Measurements from ENCODE around the gene AGAP1. TPM values are rescaled to one million over a fixed set of nuclear protein-coding genes. Genes with fewer than 3 reads are reported as not detected.

AGAP1 gene
- total and polyA plus RNA-seq, 2 donors (not counting 3 experiments of a cell fraction or from before 2014, with no cell fraction given), result 10.2 to 20.9 TPM

DNA sequence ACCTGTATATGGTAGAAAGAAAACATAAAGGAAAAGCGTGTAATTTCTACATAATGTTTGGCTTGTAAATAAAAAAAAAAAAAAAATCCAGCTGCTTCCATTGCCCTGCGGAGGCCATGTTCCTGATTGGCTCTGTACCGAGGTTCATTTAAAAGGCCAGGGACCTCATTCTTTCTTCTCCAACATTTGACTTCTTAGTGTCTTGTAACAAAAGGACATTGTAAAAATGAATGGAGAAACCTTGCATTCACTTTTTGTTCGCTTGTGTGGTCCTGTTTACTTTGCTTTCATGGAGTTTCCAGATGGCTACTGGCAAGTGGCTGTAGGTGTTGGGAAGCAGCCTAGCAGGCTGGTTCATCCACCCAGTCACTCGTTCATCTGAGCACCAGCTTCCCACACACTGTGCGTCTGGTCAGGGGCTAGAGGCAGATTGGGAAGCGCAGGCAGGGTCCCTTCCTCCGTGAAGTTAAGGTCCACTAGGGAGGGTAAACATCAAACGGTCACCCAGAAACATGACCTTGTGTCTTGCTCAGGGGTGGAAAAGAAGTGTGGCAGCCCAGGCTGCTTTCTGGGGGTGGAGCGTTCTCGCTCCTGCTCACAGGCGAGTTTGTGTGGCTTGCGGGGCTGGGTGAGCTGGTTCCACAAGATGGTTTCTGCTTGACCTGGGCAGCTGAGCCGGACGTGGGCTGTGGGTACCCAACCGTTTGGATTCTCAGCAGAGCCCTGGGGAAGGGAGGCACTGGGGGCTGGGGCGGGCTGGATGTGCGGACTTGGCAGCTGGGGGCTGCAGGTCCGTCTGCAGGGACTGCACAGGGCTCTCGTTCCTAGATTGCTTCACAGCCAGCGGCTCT lies 260.7 kb downstream of the AGAP1 start:
- no peak overlapping the region for H3K4me2 ChIP-seq (ENCODE audit: insufficient read depth, low read length)
- POLR2A ChIA-PET, result no interaction called here
- H3K9me3 ChIP-seq (replicated peaks; ENCODE audit: control insufficient read depth, insufficient read depth, low read length), result no peaks in the 10 kb centered on the region
- no peaks in the 10 kb centered on the region for H3K4me1 ChIP-seq (ENCODE audit: control insufficient read depth, extremely low read depth, insufficient read depth, low read length)
- dilution Hi-C loops (cut with MboI; ENCODE audit: extremely low pct_ligation_motif_present, low sequenced_read_pairs) (no loop called here), intact Hi-C loops (cut with micrococcal nuclease) (no loop called here)
- H3K36me3 ChIP-seq (ENCODE audit: control insufficient read depth in 2 of 2, extremely low read depth in 1 of 2, insufficient read depth in 2 of 2, low read length in 2 of 2), result no peaks in the 10 kb centered on the region
- TF ChIP-seq JUN (IDR thresholded peaks at IDR 0.05; ENCODE audit: borderline replicate concordance, insufficient read depth, insufficient read length, low read depth) (no peak), POLR2AphosphoS5 (IDR thresholded peaks at IDR 0.05; ENCODE audit: insufficient read depth, low read depth, low read length) (no peak), EZH2 (IDR thresholded peaks at IDR 0.05; ENCODE audit: borderline replicate concordance, low read depth, low read length, severe bottlenecking) (no peak), FOS (IDR thresholded peaks at IDR 0.05; ENCODE audit: borderline replicate concordance, insufficient read depth, low read length) (no peak), POLR2A (IDR thresholded peaks at IDR 0.05; ENCODE audit: low read depth, low read length) (no peak), GATA2 (IDR thresholded peaks at IDR 0.05; ENCODE audit: insufficient read depth, insufficient read length, low read depth, low read length) (no peak), MYC (IDR thresholded peaks at IDR 0.05; ENCODE audit: low read depth, low read length) (no peak)
- TF ChIP-seq, protein P1, sequence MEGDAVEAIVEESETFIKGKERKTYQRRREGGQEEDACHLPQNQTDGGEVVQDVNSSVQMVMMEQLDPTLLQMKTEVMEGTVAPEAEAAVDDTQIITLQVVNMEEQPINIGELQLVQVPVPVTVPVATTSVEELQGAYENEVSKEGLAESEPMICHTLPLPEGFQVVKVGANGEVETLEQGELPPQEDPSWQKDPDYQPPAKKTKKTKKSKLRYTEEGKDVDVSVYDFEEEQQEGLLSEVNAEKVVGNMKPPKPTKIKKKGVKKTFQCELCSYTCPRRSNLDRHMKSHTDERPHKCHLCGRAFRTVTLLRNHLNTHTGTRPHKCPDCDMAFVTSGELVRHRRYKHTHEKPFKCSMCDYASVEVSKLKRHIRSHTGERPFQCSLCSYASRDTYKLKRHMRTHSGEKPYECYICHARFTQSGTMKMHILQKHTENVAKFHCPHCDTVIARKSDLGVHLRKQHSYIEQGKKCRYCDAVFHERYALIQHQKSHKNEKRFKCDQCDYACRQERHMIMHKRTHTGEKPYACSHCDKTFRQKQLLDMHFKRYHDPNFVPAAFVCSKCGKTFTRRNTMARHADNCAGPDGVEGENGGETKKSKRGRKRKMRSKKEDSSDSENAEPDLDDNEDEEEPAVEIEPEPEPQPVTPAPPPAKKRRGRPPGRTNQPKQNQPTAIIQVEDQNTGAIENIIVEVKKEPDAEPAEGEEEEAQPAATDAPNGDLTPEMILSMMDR (IDR thresholded peaks at IDR 0.05; ENCODE audit: extremely low read depth in 1 of 2, insufficient read depth in 1 of 2, low read depth in 1 of 2, low read length in 2 of 2), result no peak
- TF ChIP-seq, protein P2, sequence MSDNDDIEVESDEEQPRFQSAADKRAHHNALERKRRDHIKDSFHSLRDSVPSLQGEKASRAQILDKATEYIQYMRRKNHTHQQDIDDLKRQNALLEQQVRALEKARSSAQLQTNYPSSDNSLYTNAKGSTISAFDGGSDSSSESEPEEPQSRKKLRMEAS (IDR thresholded peaks at IDR 0.05; ENCODE audit: insufficient read depth, insufficient read length), result no peak
- no TSS peak for BruUV-seq (replicated peaks)
- CTCF ChIA-PET, result interaction anchor here (0.8 to 2.1 kb wide), 3 partner anchors 9 to 14 kb away, joined by 3 to 10 read pairs (median 4); no protein-coding TSS in a partner anchor
- H3K27me3 ChIP-seq (ENCODE audit: control insufficient read depth in 2 of 2, insufficient read depth in 2 of 2, low read length in 2 of 2), result no peaks in the 10 kb centered on the region
- DNase-seq (ENCODE audit: low read depth, low spot score) (no peak), FAIRE-seq (no peak)
- H4K20me1 ChIP-seq (replicated peaks; ENCODE audit: control insufficient read depth, extremely low read depth, insufficient read depth, low read length), result no peaks in the 10 kb centered on the region
- H3K4me3 ChIP-seq (replicated peaks in 1 of 3; ENCODE audit: insufficient read depth in 1 of 3, low read depth in 1 of 3, low read length in 3 of 3), result no peak overlapping the region
- H2AFZ ChIP-seq (ENCODE audit: low read depth, low read length), result no peak overlapping the region
- H3K27ac ChIP-seq (ENCODE audit: insufficient read depth, low read depth, low read length), result no peak overlapping the region
- no peaks in the 10 kb centered on the region for H3K9me1 ChIP-seq (replicated peaks; ENCODE audit: control insufficient read depth, extremely low read depth, insufficient read depth, low read length)
- no peak overlapping the region for H3K9ac ChIP-seq (replicated peaks; ENCODE audit: extremely low read depth, insufficient read depth, low read length)
- no peaks in the 10 kb centered on the region for H3K79me2 ChIP-seq (ENCODE audit: control insufficient read depth, insufficient read depth, low read length)

Measured in endothelial cell of umbilical vein (primary cell).